ENCODE data around the gene FAM241B.

FAM241B gene

GRCh38 chr10:69662173-69662877 lies 32.3 kb downstream of the FAM241B start:
- no peak for DNase-seq (ENCODE audit: low read depth in 1 of 2, low spot score in 1 of 2)
- TF ChIP-seq GABPA (IDR thresholded peaks at IDR 0.05; ENCODE audit: low read depth) (no peak), CTCF (IDR thresholded peaks at IDR 0.05; ENCODE audit: insufficient read depth, low read length) (no peak), SPI1 (IDR thresholded peaks at IDR 0.05; ENCODE audit: borderline replicate concordance, low read depth) (no peak), POLR2AphosphoS5 (IDR thresholded peaks at IDR 0.05; ENCODE audit: low read depth) (no peak), REST (IDR thresholded peaks at IDR 0.05; ENCODE audit: insufficient replicate concordance, low read depth) (no peak)
- no peak overlapping the region for H3K27ac ChIP-seq (replicated peaks)
- peaks cover 3% of the 10 kb centered on the region for H3K27me3 ChIP-seq (ENCODE audit: insufficient read depth, poor library complexity, severe bottlenecking)
- H3K4me3 ChIP-seq (replicated peaks; ENCODE audit: insufficient read depth, low read length) = no peak overlapping the region

GRCh38 chr10:69662901-69663300 lies 32.9 kb downstream of the FAM241B start:
- Histone ChIP-seq H3K27ac (replicated peaks) (no peak overlapping the region), H3K4me3 (replicated peaks; ENCODE audit: insufficient read depth, low read length) (no peak overlapping the region), H3K27me3 (ENCODE audit: insufficient read depth, poor library complexity, severe bottlenecking) (peaks cover 3% of the 10 kb centered on the region)
- TF ChIP-seq CTCF (IDR thresholded peaks at IDR 0.05; ENCODE audit: insufficient read depth, low read length) (no peak), GABPA (IDR thresholded peaks at IDR 0.05; ENCODE audit: low read depth) (no peak), SPI1 (IDR thresholded peaks at IDR 0.05; ENCODE audit: borderline replicate concordance, low read depth) (no peak), POLR2AphosphoS5 (IDR thresholded peaks at IDR 0.05; ENCODE audit: low read depth) (no peak), REST (IDR thresholded peaks at IDR 0.05; ENCODE audit: insufficient replicate concordance, low read depth) (no peak)
- no peak for DNase-seq (ENCODE audit: low read depth in 1 of 2, low spot score in 1 of 2)

GRCh38 chr10:69663369-69663947 lies 33.4 kb downstream of the FAM241B start:
- DNase-seq (ENCODE audit: low read depth in 1 of 2, low spot score in 1 of 2) = no peak

More at GRCh38 chr10:69663369-69663947, 33.4 kb downstream of the FAM241B start:
- H3K4me3 ChIP-seq (replicated peaks; ENCODE audit: insufficient read depth, low read length) = no peak overlapping the region
- TF ChIP-seq SPI1 (IDR thresholded peaks at IDR 0.05; ENCODE audit: borderline replicate concordance, low read depth) (no peak), CTCF (IDR thresholded peaks at IDR 0.05; ENCODE audit: insufficient read depth, low read length) (no peak), GABPA (IDR thresholded peaks at IDR 0.05; ENCODE audit: low read depth) (no peak), POLR2AphosphoS5 (IDR thresholded peaks at IDR 0.05; ENCODE audit: low read depth) (no peak), REST (IDR thresholded peaks at IDR 0.05; ENCODE audit: insufficient replicate concordance, low read depth) (no peak)
- H3K27ac ChIP-seq (replicated peaks) = no peak overlapping the region
- H3K27me3 ChIP-seq (ENCODE audit: insufficient read depth, poor library complexity, severe bottlenecking) = peaks cover 3% of the 10 kb centered on the region
